Body of pancreas (tissue), 4 donors: ENCODE data around the gene STYXL2. TPM values are rescaled to one million over a fixed set of nuclear protein-coding genes. Genes with fewer than 3 reads are reported as not detected.

Experiments
- ATAC-seq: fragments of 150-250 bp; one replicate; pipeline ENCODE4 v1.9.1; 2016
- DNase-seq, 4 donors: peaks; one replicate each; pipeline ENCODE4 v3.0.0-alpha.2; 2019
- H3K27ac ChIP-seq, 4 donors: fragments of 200-600 bp; sonication (generic); 1 replicate in 3 of 4; 2 replicates in 1 of 4; pipeline versions ENCODE4 v1.5.1 to v1.6.1; 2016 to 2019; ENCODE audit warnings: mild to moderate bottlenecking in 1 of 4, mixed read lengths in 1 of 4, moderate library complexity in 1 of 4
- H3K27me3 ChIP-seq, 2 donors: fragments of 200-600 bp; sonication (generic); one replicate each; pipeline ENCODE4 v1.6.0; 2016; ENCODE audit warnings: mild to moderate bottlenecking in 1 of 2
- H3K36me3 ChIP-seq, 2 donors: fragments of 200-600 bp; sonication (generic); replicated peaks in 1 of 2; 2 replicates each; pipeline ENCODE4 v1.5.1; 2016; ENCODE audit warnings: low read depth in 2 of 2; ENCODE audit not compliant: insufficient read depth in 1 of 2
- H3K4me1 ChIP-seq: fragments of 200-600 bp; sonication (generic); one replicate; pipeline ENCODE4 v1.6.0; 2016
- H3K4me3 ChIP-seq, 2 donors: fragments of 200-600 bp; sonication (generic); 1 replicate in 1 of 2; 2 replicates in 1 of 2; pipeline ENCODE4 v1.5.1; 2016 to 2019
- H3K9me3 ChIP-seq, 3 donors: fragments of 200-600 bp; sonication (generic); 1 replicate in 2 of 3; 2 replicates in 1 of 3; pipeline ENCODE4 v1.5.1; 2016
- CTCF ChIP-seq, 7 experiments: fragments of 450-650 bp in 4 of 7; fragments of 200-600 bp in 3 of 7; sonication (generic) in 3 of 7; IDR thresholded peaks; one replicate each; pipeline ENCODE4 v1.5.1; 2016 to 2019; ENCODE audit warnings: antibody characterized with exemption in 7 of 7
- POLR2A ChIP-seq, 3 donors: fragments of 450-650 bp; IDR thresholded peaks; one replicate each; pipeline ENCODE4 v1.6.1; 2016; ENCODE audit warnings: antibody characterized with exemption in 3 of 3, mild to moderate bottlenecking in 2 of 3
- WGBS, 2 donors: methylation state at CpG; one replicate each; pipeline ENCODE4 v1.1.5; 2017; 5-methylcytosine and 5-hydroxymethylcytosine counted together
- intact Hi-C: fragments of 100-400 bp; cut with DNase I; formaldehyde crosslinking; loops from one replicate; pipeline ENCODE4 v1.15.1; 2023
- total RNA-seq, 2 donors: library from RNA; depleted of rRNA; stranded (reverse); fragments of >200 nt; gene quantifications; one replicate each; pipeline ENCODE4 v1.1.0, GENCODE V29; 2016

Gene STYXL2
- total RNA-seq, 2 donors from 2014 or later = not detected

- peaks cover 5% of the 10 kb centered on the region for H3K4me1 ChIP-seq
- TF ChIP-seq CTCF (IDR thresholded peaks at IDR 0.05) (no peak), POLR2A (IDR thresholded peaks at IDR 0.05) (no peak)
- DNase-seq = no peak
- no peaks in the 10 kb centered on the region for H3K36me3 ChIP-seq
- no peak for ATAC-seq
- H3K27ac ChIP-seq = no peak overlapping the region
- intact Hi-C loops = loop anchor here (5.0 to 10.0 kb wide), 2 partner anchors 377 to 619 kb away; no protein-coding TSS in a partner anchor
- 65 to 87% methylated on average over 8 of the region's 8 CpGs for WGBS, 2 donors
- no peaks in the 10 kb centered on the region for H3K27me3 ChIP-seq
- H3K9me3 ChIP-seq = no peaks in the 10 kb centered on the region
- H3K4me3 ChIP-seq = no peak overlapping the region
These were observed 28.4 kb upstream of the STYXL2 start for GRCh38 chr1:167065471-167065870.

DNA sequence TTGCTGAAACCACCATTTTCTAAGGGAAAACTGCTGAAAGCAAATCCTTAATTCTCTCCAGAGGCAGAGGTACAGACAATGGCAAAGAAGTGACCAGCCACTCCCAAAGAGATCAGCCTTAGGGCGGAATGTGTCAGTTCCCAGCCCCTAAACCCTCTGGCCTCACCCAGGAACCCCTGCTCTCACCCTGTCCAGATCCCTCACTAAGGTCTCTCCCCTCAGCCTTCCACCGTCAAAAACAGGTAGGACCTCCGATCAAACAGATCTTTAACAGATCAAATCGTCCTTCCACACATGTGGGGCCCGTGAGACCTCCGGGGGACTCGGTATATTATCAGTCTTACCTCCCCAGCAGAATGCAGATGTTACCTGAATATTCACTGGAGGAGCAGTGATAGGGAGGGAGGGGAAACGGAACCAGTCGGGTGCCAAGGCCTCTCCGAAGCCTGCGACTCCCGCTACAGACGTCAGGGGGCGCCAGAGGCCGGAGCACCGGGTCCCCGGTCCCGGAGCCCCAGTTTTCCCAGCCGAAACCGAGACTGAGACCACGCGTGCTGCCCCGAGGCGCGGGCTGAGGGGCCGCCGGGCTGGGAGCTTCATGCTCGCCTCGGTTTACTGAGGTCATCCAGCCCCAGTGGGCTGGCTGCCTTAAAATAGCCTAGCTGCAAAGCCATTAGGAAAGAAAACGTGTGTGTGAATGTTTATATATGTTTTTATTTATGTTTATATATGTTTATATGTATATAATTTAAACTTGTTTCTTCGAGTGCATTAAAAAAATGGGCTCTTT is 27.3 kb upstream of the STYXL2 start:
- DNase-seq = peak; percentile 75 to 82 (median 78)
- H3K4me1 ChIP-seq = peaks cover 5% of the 10 kb centered on the region
- intact Hi-C loops = loop anchor here (5.0 to 10.0 kb wide), 2 partner anchors 376 to 618 kb away; no protein-coding TSS in a partner anchor
- no peak overlapping the region for H3K27ac ChIP-seq
- TF ChIP-seq CTCF (IDR thresholded peaks at IDR 0.05) = peak; percentile 88 to 95 (median 90)
- TF ChIP-seq POLR2A (IDR thresholded peaks at IDR 0.05) = no peak
- ATAC-seq = peak; percentile 83
- H3K27me3 ChIP-seq = no peaks in the 10 kb centered on the region
- no peaks in the 10 kb centered on the region for H3K9me3 ChIP-seq
- WGBS, 2 donors = 3 to 7% methylated on average over 23 to 31 of the region's 31 CpGs
- H3K36me3 ChIP-seq = no peaks in the 10 kb centered on the region
- H3K4me3 ChIP-seq = no peak overlapping the region

DNA sequence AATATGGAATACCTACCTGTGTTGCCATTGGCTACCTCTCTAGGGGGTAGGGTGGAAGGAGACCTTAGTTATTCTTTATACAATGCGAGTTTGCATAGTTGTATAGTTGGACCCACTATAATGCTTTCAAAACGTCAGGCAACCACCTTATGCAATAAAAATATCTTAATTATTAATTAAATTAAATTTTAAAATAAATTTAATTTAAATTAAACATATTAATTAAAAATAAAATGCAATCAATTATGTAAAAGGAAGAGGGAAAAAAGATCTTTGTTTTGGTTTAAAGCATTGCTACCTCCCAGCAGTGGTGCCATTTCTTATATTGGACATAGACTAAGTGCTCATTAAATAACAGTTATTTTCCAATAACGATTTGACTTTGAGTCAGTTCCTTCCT is 26.0 kb upstream of the STYXL2 start:
- Histone ChIP-seq H3K36me3 (no peaks in the 10 kb centered on the region), H3K27me3 (no peaks in the 10 kb centered on the region), H3K27ac (no peak overlapping the region), H3K9me3 (no peaks in the 10 kb centered on the region), H3K4me1 (peaks cover 5% of the 10 kb centered on the region), H3K4me3 (no peak overlapping the region)
- no peak for DNase-seq
- ATAC-seq = no peak
- WGBS, 2 donors = 42 to 51% methylated on average over 3 of the region's 3 CpGs
- TF ChIP-seq CTCF (IDR thresholded peaks at IDR 0.05) (no peak), POLR2A (IDR thresholded peaks at IDR 0.05) (no peak)
- intact Hi-C loops = loop anchor here (5.0 to 10.0 kb wide), 2 partner anchors 374 to 617 kb away; no protein-coding TSS in a partner anchor

DNA sequence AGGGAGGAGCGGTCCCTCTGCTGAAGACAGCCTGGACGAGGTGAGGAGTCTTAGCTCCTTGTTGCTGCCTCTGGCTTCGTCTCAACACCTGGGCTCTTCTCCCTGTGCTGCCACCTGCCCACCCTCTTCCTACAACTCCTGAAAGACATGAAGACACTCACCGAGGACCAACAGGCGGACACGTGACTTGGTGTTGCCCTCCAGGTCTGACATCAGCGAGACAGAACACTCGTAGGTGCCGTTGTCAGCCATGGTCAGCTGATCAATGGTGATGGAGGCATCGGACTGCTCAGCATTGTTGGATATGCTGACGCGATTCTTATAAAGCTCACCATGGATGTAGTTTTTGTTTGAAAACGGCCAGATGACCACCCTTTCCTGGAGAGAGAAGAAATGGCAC is 25.1 kb upstream of the STYXL2 start:
- DNase-seq = no peak
- WGBS, 2 donors = 75 to 79% methylated on average over 13 of the region's 13 CpGs
- no peak overlapping the region for H3K27ac ChIP-seq
- peaks cover 5% of the 10 kb centered on the region for H3K4me1 ChIP-seq
- no peak overlapping the region for H3K4me3 ChIP-seq
- H3K27me3 ChIP-seq = no peaks in the 10 kb centered on the region
- no peaks in the 10 kb centered on the region for H3K9me3 ChIP-seq
- TF ChIP-seq POLR2A (IDR thresholded peaks at IDR 0.05) (no peak), CTCF (IDR thresholded peaks at IDR 0.05) (no peak)
- no peak for ATAC-seq
- intact Hi-C loops = loop anchor here (5.0 to 10.0 kb wide), 2 partner anchors 374 to 616 kb away; no protein-coding TSS in a partner anchor
- no peaks in the 10 kb centered on the region for H3K36me3 ChIP-seq
